ENCODE data around the gene OCIAD1.

OCIAD1 gene

DNA sequence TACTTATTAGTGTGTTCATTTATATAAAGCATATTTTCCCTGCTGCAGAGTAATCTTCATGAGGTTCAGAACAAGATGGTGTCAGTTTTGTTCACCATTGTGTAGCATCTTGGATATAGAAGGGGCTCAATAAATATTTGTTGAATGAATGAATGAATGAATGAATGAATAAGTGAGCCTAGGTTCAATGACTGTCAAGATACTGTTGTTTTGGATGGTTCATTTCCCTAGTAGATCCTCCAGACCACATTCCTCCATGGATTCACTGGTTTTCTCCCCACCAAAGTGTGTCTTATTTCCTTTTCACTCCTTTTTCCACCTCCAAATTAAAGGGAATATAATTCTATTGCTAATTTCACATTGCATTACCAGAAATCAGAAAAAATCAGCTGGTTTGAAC, 77.8 kb downstream of the OCIAD1 start:
- Histone ChIP-seq H3K27ac (ENCODE audit: insufficient read depth in 1 of 2, low read depth in 1 of 2, low read length in 2 of 2, poor library complexity in 1 of 2, severe bottlenecking in 2 of 2) (no peak overlapping the region), H3K27me3 (replicated peaks in 2 of 5; ENCODE audit: control insufficient read depth in 4 of 5, insufficient read depth in 5 of 5, low read length in 4 of 5) (no peaks in the 10 kb centered on the region), H3K9me3 (ENCODE audit: control extremely low read depth in 1 of 5, control insufficient read depth in 4 of 5, insufficient read depth in 2 of 5, low read depth in 1 of 5, low read length in 4 of 5) (no peaks in the 10 kb centered on the region), H3K4me1 (ENCODE audit: control extremely low read depth in 1 of 4, control insufficient read depth in 4 of 4, insufficient read depth in 4 of 4, low read length in 3 of 4) (peaks cover 0 to 16% (median 12%) of the 10 kb centered on the region in 4 experiments), H3K4me3 (ENCODE audit: control insufficient read depth in 1 of 7, extremely low read depth in 1 of 7, insufficient read depth in 4 of 7, low read depth in 2 of 7, low read length in 6 of 7) (no peak overlapping the region), H3K36me3 (ENCODE audit: control insufficient read depth in 4 of 4, insufficient read depth in 4 of 4, low read length in 3 of 4) (peaks cover 0 to 8% (median 7%) of the 10 kb centered on the region in 4 experiments)
- CTCF ChIA-PET, result no interaction called here
- DNase-seq, result no peak
- POLR2A ChIA-PET, result no interaction called here

DNA sequence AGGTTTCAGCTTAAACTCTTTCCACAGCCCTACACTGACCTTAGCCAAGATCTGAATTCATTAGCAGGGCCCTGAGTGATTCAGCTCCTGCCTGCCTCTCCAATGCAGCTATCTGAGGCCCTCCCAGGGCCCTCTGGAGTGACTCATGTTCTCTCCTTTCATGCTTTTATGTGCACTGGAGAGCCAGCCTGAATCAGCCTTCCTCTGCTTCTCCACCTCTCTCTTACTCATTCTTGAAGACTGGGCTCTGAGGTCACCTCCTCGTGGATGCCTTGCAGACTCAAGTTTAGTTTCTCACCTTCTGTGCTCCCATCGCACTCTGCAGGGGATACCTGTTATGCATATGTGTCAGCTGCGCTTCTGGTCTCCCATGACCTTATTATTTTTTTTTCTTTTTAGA, 78.8 kb downstream of the OCIAD1 start:
- WGBS (ENCODE audit: insufficient coverage), result 84% methylated on average over 2 of the region's 3 CpGs
- H3K4me1 ChIP-seq (ENCODE audit: control extremely low read depth in 1 of 4, control insufficient read depth in 4 of 4, insufficient read depth in 4 of 4, low read length in 3 of 4), result peaks cover 0 to 16% (median 12%) of the 10 kb centered on the region in 4 experiments
- H3K27ac ChIP-seq (ENCODE audit: insufficient read depth in 1 of 2, low read depth in 1 of 2, low read length in 2 of 2, poor library complexity in 1 of 2, severe bottlenecking in 2 of 2), result no peak overlapping the region
- POLR2A ChIA-PET, result no interaction called here
- peaks cover 0 to under 1% (median under 1%) of the 10 kb centered on the region in 4 experiments for H3K36me3 ChIP-seq (ENCODE audit: control insufficient read depth in 4 of 4, insufficient read depth in 4 of 4, low read length in 3 of 4)
- DNase-seq, result peak in 2 of 3 donors; percentile 17 to 26
- CTCF ChIA-PET, result interaction anchor here (0.7 kb wide), 1 partner anchor 331 kb away, joined by 4 read pairs; no protein-coding TSS in a partner anchor
- H3K9me3 ChIP-seq (ENCODE audit: control extremely low read depth in 1 of 5, control insufficient read depth in 4 of 5, insufficient read depth in 2 of 5, low read depth in 1 of 5, low read length in 4 of 5), result peaks cover 0 to 1% (median 0%) of the 10 kb centered on the region in 5 experiments
- no peak overlapping the region for H3K4me3 ChIP-seq (ENCODE audit: control insufficient read depth in 1 of 7, extremely low read depth in 1 of 7, insufficient read depth in 4 of 7, low read depth in 2 of 7, low read length in 6 of 7)
- H3K27me3 ChIP-seq (replicated peaks in 2 of 5; ENCODE audit: control insufficient read depth in 4 of 5, insufficient read depth in 5 of 5, low read length in 4 of 5), result no peaks in the 10 kb centered on the region

DNA sequence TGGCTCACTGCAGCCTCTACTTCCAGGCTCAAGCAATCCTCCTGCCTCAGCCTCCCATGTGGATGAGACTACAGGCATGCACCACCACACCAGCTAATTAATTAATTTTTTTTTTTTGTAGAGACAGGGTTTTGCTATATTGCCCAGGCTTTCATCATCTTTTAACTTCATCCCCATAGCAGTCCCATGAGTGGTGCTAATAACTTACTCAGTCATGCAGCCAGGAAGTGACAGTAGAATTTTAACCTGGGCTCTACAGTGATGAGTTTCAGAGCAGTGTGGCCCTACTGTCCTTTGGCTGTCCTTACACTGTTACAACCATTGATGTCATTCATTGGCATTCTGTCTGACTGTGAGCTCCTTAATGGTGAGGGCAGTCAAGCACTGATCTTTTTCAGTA, 79.6 kb downstream of the OCIAD1 start:
- Histone ChIP-seq H3K4me3 (ENCODE audit: control insufficient read depth in 1 of 7, extremely low read depth in 1 of 7, insufficient read depth in 4 of 7, low read depth in 2 of 7, low read length in 6 of 7) (no peak overlapping the region), H3K36me3 (ENCODE audit: control insufficient read depth in 4 of 4, insufficient read depth in 4 of 4, low read length in 3 of 4) (no peaks in the 10 kb centered on the region), H3K27ac (ENCODE audit: insufficient read depth in 1 of 2, low read depth in 1 of 2, low read length in 2 of 2, poor library complexity in 1 of 2, severe bottlenecking in 2 of 2) (no peak overlapping the region), H3K4me1 (ENCODE audit: control extremely low read depth in 1 of 4, control insufficient read depth in 4 of 4, insufficient read depth in 4 of 4, low read length in 3 of 4) (peaks cover 0 to 13% (median 11%) of the 10 kb centered on the region in 4 experiments), H3K9me3 (ENCODE audit: control extremely low read depth in 1 of 5, control insufficient read depth in 4 of 5, insufficient read depth in 2 of 5, low read depth in 1 of 5, low read length in 4 of 5) (peaks cover 0 to 1% (median 0%) of the 10 kb centered on the region in 5 experiments), H3K27me3 (replicated peaks in 2 of 5; ENCODE audit: control insufficient read depth in 4 of 5, insufficient read depth in 5 of 5, low read length in 4 of 5) (no peaks in the 10 kb centered on the region)
- no peak for DNase-seq
- ChIA-PET POLR2A (no interaction called here), CTCF (no interaction called here)
